Sigmoid colon (tissue), 7 donors: ENCODE data around the gene CD180. TPM values are rescaled to one million over a fixed set of nuclear protein-coding genes. Genes with fewer than 3 reads are reported as not detected.

Experiments used
- DNase-seq: peaks from one replicate; pipeline ENCODE4 v3.0.0-alpha.2; 2019
- H3K27ac ChIP-seq, 4 donors: fragments of 200-600 bp; sonication (generic); one replicate each; pipeline ENCODE4 v1.5.1; 2016 to 2019; ENCODE audit warnings: mild to moderate bottlenecking in 1 of 4
- H3K27me3 ChIP-seq, 3 donors: fragments of 200-600 bp; sonication (generic); one replicate each; pipeline ENCODE4 v1.5.1; 2019; ENCODE audit warnings: mild to moderate bottlenecking in 1 of 3
- H3K36me3 ChIP-seq, 4 donors: fragments of 200-600 bp; sonication (generic); one replicate each; pipeline ENCODE4 v1.5.1; 2016 to 2019
- H3K4me1 ChIP-seq, 4 donors: fragments of 200-600 bp; sonication (generic); one replicate each; pipeline ENCODE4 v1.5.1; 2017 to 2019
- H3K4me3 ChIP-seq, 4 donors: fragments of 200-600 bp; sonication (generic); one replicate each; pipeline ENCODE4 v1.5.1; 2017 to 2019; ENCODE audit warnings: mild to moderate bottlenecking in 2 of 4, moderate library complexity in 1 of 4
- H3K9me3 ChIP-seq, 4 donors: fragments of 200-600 bp in 3 of 4; sonication (generic) in 3 of 4; one replicate each; pipeline versions ENCODE4 v1.5.1 to v1.6.1; 2013 to 2019
- CTCF ChIP-seq, 4 experiments: fragments of 450-650 bp in 3 of 4; fragments of 200-600 bp in 1 of 4; IDR thresholded peaks; one replicate each; pipeline ENCODE4 v1.5.1; 2016 to 2019; ENCODE audit warnings: antibody characterized with exemption in 4 of 4, mild to moderate bottlenecking in 3 of 4, moderate library complexity in 2 of 4
- EP300 ChIP-seq, 4 donors: sonication (generic); formaldehyde crosslinking; IDR thresholded peaks; one replicate each; pipeline ENCODE4 v1.6.1; 2017; ENCODE audit warnings: antibody characterized with exemption in 4 of 4
- POLR2A ChIP-seq, 2 donors: fragments of 450-650 bp; IDR thresholded peaks; one replicate each; pipeline ENCODE4 v1.6.1; 2016; ENCODE audit warnings: antibody characterized with exemption in 2 of 2, mild to moderate bottlenecking in 2 of 2, moderate library complexity in 2 of 2
- POLR2AphosphoS5 ChIP-seq, 4 donors: sonication (generic); formaldehyde crosslinking; IDR thresholded peaks; one replicate each; pipeline ENCODE4 v1.6.1; 2017; ENCODE audit warnings: antibody characterized with exemption in 4 of 4
- WGBS, 2 donors: extraction: QIAGEN DNeasy Blood & Tissue Kit; methylation state at CpG; one replicate each; pipeline ENCODE4 v1.1.7; 2013; 5-methylcytosine and 5-hydroxymethylcytosine counted together
- intact Hi-C: fragments of 100-400 bp; cut with DNase I; formaldehyde crosslinking; loops from one replicate; pipeline ENCODE4 v1.15.1; 2023
- polyA plus RNA-seq, 3 donors: library from polyadenylated mRNA; stranded (reverse); fragments of 200-250 nt; gene quantifications; one replicate each; pipeline ENCODE4 v1.2.3, GENCODE V29; 2013
- total RNA-seq, 4 donors: library from RNA; depleted of rRNA; stranded (reverse); fragments of >200 nt; gene quantifications; one replicate each; pipeline ENCODE4 v1.1.0, GENCODE V29; 2016
- donor health status: healthy with polysubstance abuse.
- donor health status: Bipolar disorder and iron deficiency.
- donor health status: healthy.

CD180 gene
- total and polyA plus RNA-seq, 7 donors = 0.55 to 3.5 (median 0.99) TPM

- intact Hi-C loops = no loop called here
- Histone ChIP-seq H3K4me3 (no peak overlapping the region), H3K27me3 (no peaks in the 10 kb centered on the region), H3K4me1 (peaks cover 0 to 8% (median 0%) of the 10 kb centered on the region in 4 donors), H3K36me3 (no peaks in the 10 kb centered on the region), H3K9me3 (no peaks in the 10 kb centered on the region), H3K27ac (peak overlapping the region in 2 of 4 donors; percentile 31 to 39)
- WGBS, 2 donors = 30 to 38% methylated on average over 2 of the region's 2 CpGs
- DNase-seq = no peak
- TF ChIP-seq POLR2AphosphoS5 (IDR thresholded peaks at IDR 0.05) (no peak), CTCF (IDR thresholded peaks at IDR 0.05) (no peak), POLR2A (IDR thresholded peaks at IDR 0.05) (no peak), EP300 (IDR thresholded peaks at IDR 0.05) (no peak)
These were observed 3.2 kb downstream of the CD180 start for GRCh38 chr5:67193439-67193807.

DNA sequence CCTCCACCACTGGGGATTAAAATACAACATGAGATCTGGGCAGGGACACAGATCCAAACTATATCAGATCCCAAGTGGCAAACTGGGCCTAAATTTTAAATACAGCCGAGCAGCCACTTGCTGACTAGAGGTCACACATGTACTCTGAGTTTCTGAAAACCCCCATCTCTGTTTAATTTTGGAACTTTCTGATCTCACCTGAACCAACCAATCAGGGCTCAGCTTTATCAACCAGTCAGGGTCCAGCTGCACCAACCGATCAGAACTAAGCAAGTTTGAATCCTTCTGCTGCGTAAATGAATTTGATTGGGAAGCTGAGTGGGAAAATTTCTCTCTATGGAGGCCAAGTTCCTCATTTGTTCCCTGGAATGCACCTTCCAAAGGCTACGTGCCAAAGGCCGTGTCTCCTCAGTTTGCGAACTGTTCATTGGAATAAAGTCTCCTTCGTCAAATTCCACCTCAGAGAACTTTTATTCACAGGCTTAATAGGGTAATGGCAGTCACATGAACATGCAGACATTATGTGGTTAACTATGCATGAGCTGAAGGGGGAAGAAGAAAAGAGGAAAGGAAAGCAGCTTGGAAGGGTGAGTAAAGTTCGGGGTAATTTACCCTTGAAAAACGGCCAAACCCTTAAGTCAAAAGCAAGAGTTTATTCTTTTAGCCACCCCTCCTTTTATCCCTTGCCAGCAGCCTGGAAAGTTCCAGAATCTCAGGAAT is 3.7 kb downstream of the CD180 start:
- Histone ChIP-seq H3K9me3 (no peaks in the 10 kb centered on the region), H3K27ac (peak overlapping the region in 2 of 4 donors; percentile 31 to 39), H3K27me3 (no peaks in the 10 kb centered on the region), H3K36me3 (no peaks in the 10 kb centered on the region), H3K4me1 (peaks cover 0 to 8% (median 0%) of the 10 kb centered on the region in 4 donors), H3K4me3 (no peak overlapping the region)
- intact Hi-C loops = no loop called here
- 38 to 51% methylated on average over 9 of the region's 9 CpGs for WGBS, 2 donors
- no peak for DNase-seq
- TF ChIP-seq POLR2A (IDR thresholded peaks at IDR 0.05) (no peak), EP300 (IDR thresholded peaks at IDR 0.05) (no peak), POLR2AphosphoS5 (IDR thresholded peaks at IDR 0.05) (no peak), CTCF (IDR thresholded peaks at IDR 0.05) (no peak)

- Histone ChIP-seq H3K4me1 (peaks cover 0 to 8% (median 0%) of the 10 kb centered on the region in 4 donors), H3K36me3 (no peaks in the 10 kb centered on the region), H3K9me3 (no peaks in the 10 kb centered on the region), H3K27me3 (no peaks in the 10 kb centered on the region), H3K4me3 (no peak overlapping the region), H3K27ac (no peak overlapping the region)
- intact Hi-C loops = no loop called here
- DNase-seq = no peak
- TF ChIP-seq EP300 (IDR thresholded peaks at IDR 0.05) (no peak), POLR2A (IDR thresholded peaks at IDR 0.05) (no peak), CTCF (IDR thresholded peaks at IDR 0.05) (no peak), POLR2AphosphoS5 (IDR thresholded peaks at IDR 0.05) (no peak)
- 60 to 75% methylated on average over 5 of the region's 5 CpGs for WGBS, 2 donors
These were observed 5.7 kb downstream of the CD180 start for GRCh38 chr5:67190861-67191260.

GRCh38 chr5:67190410-67190809 is 6.2 kb downstream of the CD180 start:
- WGBS, 2 donors = 86 to 91% methylated on average over 4 of the region's 4 CpGs
- H3K27me3 ChIP-seq = no peaks in the 10 kb centered on the region
- peaks cover 0 to 8% (median 0%) of the 10 kb centered on the region in 4 donors for H3K4me1 ChIP-seq
- no peaks in the 10 kb centered on the region for H3K36me3 ChIP-seq
- H3K4me3 ChIP-seq = no peak overlapping the region
- H3K27ac ChIP-seq = no peak overlapping the region
- no peaks in the 10 kb centered on the region for H3K9me3 ChIP-seq
- DNase-seq = no peak
- intact Hi-C loops = no loop called here
- TF ChIP-seq CTCF (IDR thresholded peaks at IDR 0.05) (no peak), POLR2AphosphoS5 (IDR thresholded peaks at IDR 0.05) (no peak), POLR2A (IDR thresholded peaks at IDR 0.05) (no peak), EP300 (IDR thresholded peaks at IDR 0.05) (no peak)

DNA sequence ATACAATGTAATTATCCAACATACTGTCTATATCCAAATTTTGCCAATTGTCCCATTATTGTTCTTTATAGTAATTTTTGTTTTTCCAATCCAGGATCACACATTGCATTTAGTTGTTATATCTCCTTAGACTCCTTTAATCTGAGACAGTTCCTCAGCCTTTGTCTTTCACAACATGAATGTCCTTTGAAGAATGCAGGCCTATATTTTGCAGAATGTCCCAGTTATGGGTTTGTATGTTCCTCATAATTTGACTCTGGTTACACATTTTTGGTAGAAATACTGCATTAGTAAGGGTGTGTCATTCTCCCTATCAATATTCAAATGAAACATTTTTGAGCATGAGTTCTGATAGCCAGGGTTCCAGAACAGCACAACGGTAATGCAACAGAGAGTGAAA is 6.7 kb downstream of the CD180 start:
- H3K36me3 ChIP-seq = no peaks in the 10 kb centered on the region
- no peak overlapping the region for H3K4me3 ChIP-seq
- intact Hi-C loops = no loop called here
- DNase-seq = no peak
- no peaks in the 10 kb centered on the region for H3K9me3 ChIP-seq
- whole genome bisulfite sequencing, 2 donors = 87 to 91% methylated on average over 1 of the region's 1 CpG
- no peak overlapping the region for H3K27ac ChIP-seq
- H3K27me3 ChIP-seq = no peaks in the 10 kb centered on the region
- peaks cover 0 to 8% (median 0%) of the 10 kb centered on the region in 4 donors for H3K4me1 ChIP-seq
- TF ChIP-seq CTCF (IDR thresholded peaks at IDR 0.05) (no peak), POLR2AphosphoS5 (IDR thresholded peaks at IDR 0.05) (no peak), EP300 (IDR thresholded peaks at IDR 0.05) (no peak), POLR2A (IDR thresholded peaks at IDR 0.05) (no peak)
